Epithelial cell of proximal tubule (primary cell): ENCODE results near the gene FBXL2. TPM values are rescaled to one million over a fixed set of nuclear protein-coding genes. Genes with fewer than 3 reads are reported as not detected.

Experiments
- DNase-seq: peaks from one replicate; pipeline ENCODE4 v3.0.0-alpha.2; 2011; ENCODE audit warnings: low read depth
- H3K4me3 ChIP-seq: 2 replicates; pipeline ENCODE4 v1.5.1; 2011; ENCODE audit warnings: low read depth, mild to moderate bottlenecking, low read length
- CTCF ChIP-seq: conservative IDR thresholded peaks from 2 replicates; pipeline ENCODE4 v1.5.1; 2012; ENCODE audit warnings: low read depth, mild to moderate bottlenecking, low read length
- total RNA-seq: library from RNA; depleted of rRNA; stranded (reverse); fragments of >200 nt; gene quantifications from 2 replicates; pipeline ENCODE4 v1.2.3, GENCODE V29; 2015

The FBXL2 gene
- total RNA-seq, 1 donor from 2014 or later, result 10.8 TPM

- DNase-seq, result no peak
- no peak for TF ChIP-seq CTCF
- no peak overlapping the region for H3K4me3 ChIP-seq
These were observed 114.2 kb downstream of the FBXL2 start for GRCh38 chr3:33391255-33391995.

- no peak for TF ChIP-seq CTCF
- no peak for DNase-seq
- no peak overlapping the region for H3K4me3 ChIP-seq
These were observed 114.9 kb downstream of the FBXL2 start for GRCh38 chr3:33392144-33392543.

- no peak for TF ChIP-seq CTCF
- DNase-seq, result no peak
- H3K4me3 ChIP-seq, result no peak overlapping the region
These were observed 115.5 kb downstream of the FBXL2 start for GRCh38 chr3:33392703-33393125.

GRCh38 chr3:33394403-33395054 is 117.3 kb downstream of the FBXL2 start:
- no peak overlapping the region for H3K4me3 ChIP-seq
- no peak for TF ChIP-seq CTCF
- DNase-seq, result no peak

- no peak overlapping the region for H3K4me3 ChIP-seq
- DNase-seq, result no peak
- TF ChIP-seq CTCF, result no peak
These were observed 118.7 kb downstream of the FBXL2 start for GRCh38 chr3:33395900-33396299.

GRCh38 chr3:33398410-33398809 is 121.2 kb downstream of the FBXL2 start:
- TF ChIP-seq CTCF, result no peak
- DNase-seq, result no peak
- H3K4me3 ChIP-seq, result no peak overlapping the region
